ENCODE data around the gene LAMC1.

GRCh38 chr1:183152180-183152579 lies 129.0 kb downstream of the LAMC1 start:
- TF ChIP-seq, protein P1, sequence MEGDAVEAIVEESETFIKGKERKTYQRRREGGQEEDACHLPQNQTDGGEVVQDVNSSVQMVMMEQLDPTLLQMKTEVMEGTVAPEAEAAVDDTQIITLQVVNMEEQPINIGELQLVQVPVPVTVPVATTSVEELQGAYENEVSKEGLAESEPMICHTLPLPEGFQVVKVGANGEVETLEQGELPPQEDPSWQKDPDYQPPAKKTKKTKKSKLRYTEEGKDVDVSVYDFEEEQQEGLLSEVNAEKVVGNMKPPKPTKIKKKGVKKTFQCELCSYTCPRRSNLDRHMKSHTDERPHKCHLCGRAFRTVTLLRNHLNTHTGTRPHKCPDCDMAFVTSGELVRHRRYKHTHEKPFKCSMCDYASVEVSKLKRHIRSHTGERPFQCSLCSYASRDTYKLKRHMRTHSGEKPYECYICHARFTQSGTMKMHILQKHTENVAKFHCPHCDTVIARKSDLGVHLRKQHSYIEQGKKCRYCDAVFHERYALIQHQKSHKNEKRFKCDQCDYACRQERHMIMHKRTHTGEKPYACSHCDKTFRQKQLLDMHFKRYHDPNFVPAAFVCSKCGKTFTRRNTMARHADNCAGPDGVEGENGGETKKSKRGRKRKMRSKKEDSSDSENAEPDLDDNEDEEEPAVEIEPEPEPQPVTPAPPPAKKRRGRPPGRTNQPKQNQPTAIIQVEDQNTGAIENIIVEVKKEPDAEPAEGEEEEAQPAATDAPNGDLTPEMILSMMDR (IDR thresholded peaks at IDR 0.05) = no peak
- no peak for TF ChIP-seq POLR2A (IDR thresholded peaks at IDR 0.05)

All from uterus (tissue), 2 donors.